ENCODE results near the gene ACAP1. TPM values are rescaled to one million over a fixed set of nuclear protein-coding genes. Genes with fewer than 3 reads are reported as not detected.

ACAP1 gene
- total and polyA plus RNA-seq, 9 of the 15 experiments (the other 6 are each of a cell fraction or from before 2014, with no cell fraction given) = 0.15 to 8.5 (median 2.4) TPM

DNA sequence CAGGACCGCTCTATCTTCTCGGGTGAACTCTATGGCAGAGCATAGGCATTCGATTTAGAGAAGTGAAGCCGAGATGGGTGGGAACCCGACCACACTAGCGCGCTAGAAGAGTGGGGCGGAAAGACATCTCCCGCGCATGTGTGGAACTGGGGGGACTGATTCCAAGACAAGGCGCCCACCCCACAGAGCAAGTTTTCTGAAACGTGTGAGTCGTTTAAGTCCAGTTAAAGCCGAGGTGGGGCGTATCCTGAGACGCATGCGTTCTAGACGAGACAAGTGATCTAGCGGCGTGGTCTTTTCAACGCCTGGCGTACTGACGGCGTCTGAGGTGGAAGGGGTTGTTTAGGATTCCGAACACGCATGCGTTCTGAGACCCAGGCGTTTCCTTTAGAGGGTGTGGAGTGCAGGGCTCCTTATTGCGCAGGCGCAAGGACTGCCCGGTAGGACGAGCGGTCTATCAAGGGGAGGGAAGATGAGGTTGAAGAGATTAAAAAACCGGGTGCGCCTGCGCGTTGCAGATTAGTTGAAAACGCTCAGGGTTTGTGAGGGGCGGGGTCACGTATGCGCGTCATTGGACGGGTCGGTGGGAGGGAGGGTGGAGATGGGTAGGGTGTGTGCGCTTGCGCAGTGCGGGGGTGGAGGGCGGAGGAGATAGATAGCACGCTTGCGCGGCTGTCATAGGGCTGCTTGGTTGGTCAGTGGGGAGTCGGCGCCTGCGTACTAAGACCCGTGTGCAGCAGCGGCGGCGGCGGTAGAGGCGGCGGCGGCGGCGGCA, 29.2 kb upstream of the ACAP1 start, which contains the start of gene EIF5A (continued):
- 0 out of 2 replicates have a peak, but pooled peaks have one; percentile 17 for TF ChIP-seq ZBTB40 (IDR thresholded peaks at IDR 0.05)
- no peak for TF ChIP-seq ZBTB40 (CRISPR knock-in tag; IDR thresholded peaks at IDR 0.05)
- TF ChIP-seq HDAC1 (IDR thresholded peaks at IDR 0.05) = peak in 1 of 2 experiments; percentile 70; a peak in 2 of 4 replicates
- no peak for TF ChIP-seq TCF7 (IDR thresholded peaks at IDR 0.05; ENCODE audit: borderline replicate concordance)
- TF ChIP-seq SRSF9 (IDR thresholded peaks at IDR 0.05; ENCODE audit: borderline replicate concordance, low read depth, low read length) = no peak
- peak; percentile 50; the same call in 1 of the 2 replicates for TF ChIP-seq MXI1 (IDR thresholded peaks at IDR 0.05; ENCODE audit: low read depth, low read length)
- TF ChIP-seq TFAP4 (CRISPR knock-in tag; IDR thresholded peaks at IDR 0.05; ENCODE audit: borderline replicate concordance) = peak; percentile 64; the same call in 1 of the 2 replicates
- TF ChIP-seq CBX2 (IDR thresholded peaks at IDR 0.05; ENCODE audit: insufficient read depth, low read length, poor library complexity, severe bottlenecking) = no peak
- no peak for TF ChIP-seq DDX20 (tag; IDR thresholded peaks at IDR 0.05; ENCODE audit: low read depth)
- no peak for TF ChIP-seq ZC3H8 (IDR thresholded peaks at IDR 0.05)
- no peak for TF ChIP-seq SRSF7 (optimal IDR thresholded peaks at IDR 0.05; ENCODE audit: low read depth, low read length)
- no peak for TF ChIP-seq ZNF778 (CRISPR knock-in tag; IDR thresholded peaks at IDR 0.05)
- TF ChIP-seq, protein P1, sequence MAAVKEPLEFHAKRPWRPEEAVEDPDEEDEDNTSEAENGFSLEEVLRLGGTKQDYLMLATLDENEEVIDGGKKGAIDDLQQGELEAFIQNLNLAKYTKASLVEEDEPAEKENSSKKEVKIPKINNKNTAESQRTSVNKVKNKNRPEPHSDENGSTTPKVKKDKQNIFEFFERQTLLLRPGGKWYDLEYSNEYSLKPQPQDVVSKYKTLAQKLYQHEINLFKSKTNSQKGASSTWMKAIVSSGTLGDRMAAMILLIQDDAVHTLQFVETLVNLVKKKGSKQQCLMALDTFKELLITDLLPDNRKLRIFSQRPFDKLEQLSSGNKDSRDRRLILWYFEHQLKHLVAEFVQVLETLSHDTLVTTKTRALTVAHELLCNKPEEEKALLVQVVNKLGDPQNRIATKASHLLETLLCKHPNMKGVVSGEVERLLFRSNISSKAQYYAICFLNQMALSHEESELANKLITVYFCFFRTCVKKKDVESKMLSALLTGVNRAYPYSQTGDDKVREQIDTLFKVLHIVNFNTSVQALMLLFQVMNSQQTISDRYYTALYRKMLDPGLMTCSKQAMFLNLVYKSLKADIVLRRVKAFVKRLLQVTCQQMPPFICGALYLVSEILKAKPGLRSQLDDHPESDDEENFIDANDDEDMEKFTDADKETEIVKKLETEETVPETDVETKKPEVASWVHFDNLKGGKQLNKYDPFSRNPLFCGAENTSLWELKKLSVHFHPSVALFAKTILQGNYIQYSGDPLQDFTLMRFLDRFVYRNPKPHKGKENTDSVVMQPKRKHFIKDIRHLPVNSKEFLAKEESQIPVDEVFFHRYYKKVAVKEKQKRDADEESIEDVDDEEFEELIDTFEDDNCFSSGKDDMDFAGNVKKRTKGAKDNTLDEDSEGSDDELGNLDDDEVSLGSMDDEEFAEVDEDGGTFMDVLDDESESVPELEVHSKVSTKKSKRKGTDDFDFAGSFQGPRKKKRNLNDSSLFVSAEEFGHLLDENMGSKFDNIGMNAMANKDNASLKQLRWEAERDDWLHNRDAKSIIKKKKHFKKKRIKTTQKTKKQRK (IDR thresholded peaks at IDR 0.05; ENCODE audit: borderline replicate concordance, low read depth, low read length) = no peak
- no peak for TF ChIP-seq ZNF224 (CRISPR knock-in tag; IDR thresholded peaks at IDR 0.05)

Measured in K562 (cell line).